ENCODE measurements around the gene CCDC191. TPM values are rescaled to one million over a fixed set of nuclear protein-coding genes. Genes with fewer than 3 reads are reported as not detected.

Gene CCDC191
- total and polyA plus RNA-seq, 2 experiments from 2014 or later: 5.3 to 5.4 TPM

DNA sequence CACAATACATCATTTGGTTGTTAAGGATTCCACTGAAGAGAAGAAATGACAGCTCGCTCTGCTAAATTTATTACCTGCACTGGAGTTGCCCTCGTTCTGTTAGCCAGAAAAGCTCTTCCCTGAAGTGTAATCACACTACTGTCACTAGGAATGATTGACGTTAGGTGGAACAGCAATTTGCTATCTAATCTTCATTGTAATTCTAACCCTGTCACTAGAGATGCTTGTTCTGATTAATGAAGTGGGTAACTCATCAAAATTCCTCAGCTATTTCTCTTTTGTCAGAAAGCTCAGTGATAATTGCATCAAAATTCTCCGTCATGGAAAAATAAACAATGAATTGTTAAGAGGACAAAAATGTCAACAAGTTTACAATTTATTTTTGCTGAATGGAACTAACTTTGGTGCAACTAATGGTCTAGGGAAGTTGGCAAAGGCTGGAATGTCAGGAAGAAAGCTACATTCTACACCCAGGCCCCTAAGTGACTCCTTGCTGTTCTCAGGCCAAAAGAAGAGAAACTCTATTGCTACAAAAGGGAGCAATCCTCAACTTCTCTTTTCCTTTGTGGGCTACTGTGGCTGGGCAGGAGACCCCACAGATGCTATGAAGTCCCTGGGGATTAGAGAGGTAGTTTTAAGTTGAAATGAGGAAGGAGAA lies 34.1 kb downstream of the CCDC191 start:
- no peaks in the 10 kb centered on the region for H3K36me3 ChIP-seq
- H3K27ac ChIP-seq: peak overlapping the region; percentile 80
- H3K4me3 ChIP-seq: no peak overlapping the region
- H3K9me3 ChIP-seq (ENCODE audit: low read depth): no peaks in the 10 kb centered on the region
- TF ChIP-seq, protein P1, sequence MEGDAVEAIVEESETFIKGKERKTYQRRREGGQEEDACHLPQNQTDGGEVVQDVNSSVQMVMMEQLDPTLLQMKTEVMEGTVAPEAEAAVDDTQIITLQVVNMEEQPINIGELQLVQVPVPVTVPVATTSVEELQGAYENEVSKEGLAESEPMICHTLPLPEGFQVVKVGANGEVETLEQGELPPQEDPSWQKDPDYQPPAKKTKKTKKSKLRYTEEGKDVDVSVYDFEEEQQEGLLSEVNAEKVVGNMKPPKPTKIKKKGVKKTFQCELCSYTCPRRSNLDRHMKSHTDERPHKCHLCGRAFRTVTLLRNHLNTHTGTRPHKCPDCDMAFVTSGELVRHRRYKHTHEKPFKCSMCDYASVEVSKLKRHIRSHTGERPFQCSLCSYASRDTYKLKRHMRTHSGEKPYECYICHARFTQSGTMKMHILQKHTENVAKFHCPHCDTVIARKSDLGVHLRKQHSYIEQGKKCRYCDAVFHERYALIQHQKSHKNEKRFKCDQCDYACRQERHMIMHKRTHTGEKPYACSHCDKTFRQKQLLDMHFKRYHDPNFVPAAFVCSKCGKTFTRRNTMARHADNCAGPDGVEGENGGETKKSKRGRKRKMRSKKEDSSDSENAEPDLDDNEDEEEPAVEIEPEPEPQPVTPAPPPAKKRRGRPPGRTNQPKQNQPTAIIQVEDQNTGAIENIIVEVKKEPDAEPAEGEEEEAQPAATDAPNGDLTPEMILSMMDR (IDR thresholded peaks at IDR 0.05; ENCODE audit: low read depth, low read length): no peak
- peaks cover 18% of the 10 kb centered on the region for H3K4me1 ChIP-seq (ENCODE audit: low read depth)
- no peak for DNase-seq (ENCODE audit: low read depth in 1 of 2, low spot score in 1 of 2)
- H3K27me3 ChIP-seq: no peaks in the 10 kb centered on the region

DNA sequence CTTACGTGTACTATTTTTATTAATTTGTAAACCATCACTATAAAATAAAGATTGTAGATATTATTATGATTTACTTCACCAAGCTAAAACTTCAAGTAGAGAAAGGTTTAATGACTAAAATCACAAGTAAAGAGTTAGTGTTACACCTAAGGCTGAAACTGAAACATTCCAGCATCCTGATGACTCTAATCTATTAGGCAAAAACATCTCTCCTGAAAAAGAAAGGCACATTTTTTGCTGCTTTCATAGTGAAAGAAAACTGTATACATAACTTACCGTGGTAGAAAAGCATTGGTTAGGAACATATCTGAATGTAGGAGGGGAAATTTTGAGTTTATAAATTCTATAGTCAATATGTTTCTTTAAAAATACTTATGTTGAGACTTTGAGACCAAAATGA lies 35.4 kb downstream of the CCDC191 start:
- no peaks in the 10 kb centered on the region for H3K27me3 ChIP-seq
- no peaks in the 10 kb centered on the region for H3K36me3 ChIP-seq
- no peaks in the 10 kb centered on the region for H3K9me3 ChIP-seq (ENCODE audit: low read depth)
- H3K27ac ChIP-seq: no peak overlapping the region
- no peak overlapping the region for H3K4me3 ChIP-seq
- peaks cover 18% of the 10 kb centered on the region for H3K4me1 ChIP-seq (ENCODE audit: low read depth)
- no peak for DNase-seq (ENCODE audit: low read depth in 1 of 2, low spot score in 1 of 2)
- TF ChIP-seq, protein P1 (IDR thresholded peaks at IDR 0.05; ENCODE audit: low read depth, low read length): no peak

DNA sequence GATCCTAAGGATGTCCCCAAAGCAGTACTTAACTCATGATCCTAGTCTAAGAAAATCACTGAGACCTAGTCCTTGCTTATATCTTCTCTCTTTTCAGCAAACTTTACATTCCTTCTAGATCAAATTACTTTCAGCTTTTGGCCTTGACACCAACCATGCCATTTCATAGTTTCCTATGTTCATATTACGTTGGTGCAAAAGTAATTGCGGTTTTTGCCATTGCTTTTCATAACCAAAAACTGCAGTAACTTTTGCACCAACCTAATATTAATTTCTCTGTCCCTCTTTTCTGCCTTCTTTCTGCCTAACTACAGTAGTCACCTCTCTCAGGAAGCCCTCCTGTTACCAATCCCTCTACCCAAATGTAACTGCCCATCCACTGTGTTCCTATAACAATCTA lies 36.8 kb downstream of the CCDC191 start:
- Histone ChIP-seq H3K4me1 (ENCODE audit: low read depth) (peaks cover 18% of the 10 kb centered on the region), H3K27ac (no peak overlapping the region), H3K9me3 (ENCODE audit: low read depth) (no peaks in the 10 kb centered on the region), H3K4me3 (no peak overlapping the region), H3K36me3 (no peaks in the 10 kb centered on the region), H3K27me3 (no peaks in the 10 kb centered on the region)
- TF ChIP-seq, protein P1 (IDR thresholded peaks at IDR 0.05; ENCODE audit: low read depth, low read length): no peak
- DNase-seq (ENCODE audit: low read depth in 1 of 2, low spot score in 1 of 2): no peak

DNA sequence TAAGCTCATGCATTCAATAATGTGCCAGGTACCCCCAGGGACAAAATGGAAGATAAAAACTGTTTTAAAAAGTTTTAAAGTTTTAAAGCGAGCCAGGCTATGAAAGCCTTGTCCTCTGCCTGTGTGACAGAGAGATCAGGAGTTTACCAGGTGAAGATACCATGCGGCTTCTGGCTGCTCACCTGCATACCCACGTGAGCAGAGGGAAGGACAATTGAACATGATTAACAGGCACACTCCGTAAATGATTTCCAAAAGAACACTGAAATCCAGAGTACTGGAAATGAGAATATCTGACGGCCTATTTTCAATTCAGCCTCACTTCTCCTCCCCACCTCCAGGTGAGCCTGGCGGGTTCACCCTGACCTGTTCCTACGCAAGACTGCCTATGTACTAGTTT lies 42.1 kb downstream of the CCDC191 start:
- H3K4me1 ChIP-seq (ENCODE audit: low read depth): no peaks in the 10 kb centered on the region
- no peaks in the 10 kb centered on the region for H3K27me3 ChIP-seq
- H3K4me3 ChIP-seq: no peak overlapping the region
- H3K36me3 ChIP-seq: no peaks in the 10 kb centered on the region
- DNase-seq (ENCODE audit: low read depth in 1 of 2, low spot score in 1 of 2): no peak
- H3K27ac ChIP-seq: no peak overlapping the region
- no peaks in the 10 kb centered on the region for H3K9me3 ChIP-seq (ENCODE audit: low read depth)
- TF ChIP-seq, protein P1 (IDR thresholded peaks at IDR 0.05; ENCODE audit: low read depth, low read length): no peak

DNA sequence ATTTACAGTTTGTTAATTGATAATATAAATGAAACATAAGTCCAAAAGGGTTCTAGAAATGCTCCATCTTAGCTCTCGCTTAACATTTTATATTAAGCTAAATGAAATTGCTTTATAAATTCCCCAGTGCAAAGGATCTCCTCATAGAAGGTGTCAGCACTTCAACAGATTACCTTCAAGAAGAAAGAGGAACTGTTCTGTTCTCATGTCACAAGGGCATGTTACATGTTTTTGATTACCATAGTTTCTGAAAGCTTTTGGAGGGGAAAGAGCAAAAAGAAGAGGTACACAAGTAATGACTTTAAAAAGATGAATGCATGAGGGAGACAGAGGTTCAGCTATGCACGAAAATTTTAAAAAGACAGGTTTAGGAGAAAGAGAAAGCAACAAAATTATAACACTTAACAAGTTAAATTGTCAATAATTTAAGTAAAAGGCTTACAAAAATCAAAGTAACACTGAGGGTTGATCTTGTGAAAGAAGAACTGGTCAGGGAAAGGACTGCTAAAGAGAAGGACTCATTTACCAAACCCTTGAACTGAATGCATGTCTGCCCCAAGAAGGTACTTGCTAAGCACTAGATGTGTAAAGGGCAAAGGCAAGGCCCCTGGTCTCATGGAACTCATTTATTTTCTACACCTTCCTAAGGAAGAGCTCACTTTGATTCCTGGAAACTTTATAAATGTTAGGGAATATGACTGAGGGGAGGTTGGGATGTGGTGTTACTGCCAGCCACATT lies 45.1 kb downstream of the CCDC191 start:
- no peaks in the 10 kb centered on the region for H3K4me1 ChIP-seq (ENCODE audit: low read depth)
- TF ChIP-seq, protein P1 (IDR thresholded peaks at IDR 0.05; ENCODE audit: low read depth, low read length): no peak
- no peaks in the 10 kb centered on the region for H3K9me3 ChIP-seq (ENCODE audit: low read depth)
- H3K27me3 ChIP-seq: no peaks in the 10 kb centered on the region
- no peak overlapping the region for H3K4me3 ChIP-seq
- H3K27ac ChIP-seq: no peak overlapping the region
- no peak for DNase-seq (ENCODE audit: low read depth in 1 of 2, low spot score in 1 of 2)
- H3K36me3 ChIP-seq: no peaks in the 10 kb centered on the region
